CD14-positive monocyte (primary cell): ENCODE measurements around the gene RRBP1. TPM values are rescaled to one million over a fixed set of nuclear protein-coding genes. Genes with fewer than 3 reads are reported as not detected.

ENCODE experiments used
- DNase-seq, 3 donors: peaks; one replicate each; pipeline ENCODE4 v3.0.0-alpha.2; 2011 to 2022
- H2AFZ ChIP-seq: 2 replicates; pipeline ENCODE4 v1.6.0; 2012; ENCODE audit warnings: mild to moderate bottlenecking, low read depth, low read length, inconsistent platforms; ENCODE audit not compliant: insufficient read depth, poor library complexity, severe bottlenecking
- H3K27ac ChIP-seq, 2 donors: 1 replicate in 1 of 2; 2 replicates in 1 of 2; pipeline ENCODE4 v1.5.1; 2012 to 2013; ENCODE audit warnings: low read length in 2 of 2, control low read depth in 1 of 2, inconsistent platforms in 1 of 2, low read depth in 1 of 2, mild to moderate bottlenecking in 1 of 2
- H3K27me3 ChIP-seq, 2 donors: one replicate each; pipeline versions ENCODE4 v1.6.0 to v1.6.1; 2011 to 2013; ENCODE audit warnings: low read length in 2 of 2; ENCODE audit not compliant: control insufficient read depth in 2 of 2, insufficient read depth in 2 of 2
- H3K36me3 ChIP-seq, 2 donors: replicated peaks in 1 of 2; 1 replicate in 1 of 2; 2 replicates in 1 of 2; pipeline versions ENCODE4 v1.5.1 to v1.6.1; 2012 to 2013; ENCODE audit warnings: low read length in 2 of 2, control low read depth in 1 of 2, inconsistent platforms in 1 of 2, mild to moderate bottlenecking in 1 of 2; ENCODE audit not compliant: insufficient read depth in 2 of 2, control insufficient read depth in 1 of 2
- H3K4me1 ChIP-seq, 2 donors: 1 replicate in 1 of 2; 2 replicates in 1 of 2; pipeline versions ENCODE4 v1.5.1 to v1.6.1; 2012 to 2013; ENCODE audit warnings: low read length in 2 of 2, control low read depth in 1 of 2, inconsistent platforms in 1 of 2, mild to moderate bottlenecking in 1 of 2, moderate library complexity in 1 of 2; ENCODE audit not compliant: insufficient read depth in 2 of 2, control insufficient read depth in 1 of 2
- H3K4me2 ChIP-seq: replicated peaks from 2 replicates; pipeline ENCODE3; 2012; ENCODE audit warnings: low read length, moderate library complexity, mild to moderate bottlenecking; ENCODE audit not compliant: poor library complexity, severe bottlenecking; ENCODE audit errors: extremely low read depth
- H3K4me3 ChIP-seq, 3 experiments: fragments of 200-600 bp in 1 of 3; sonication (generic) in 1 of 3; replicated peaks in 1 of 3; 1 replicate in 2 of 3; 2 replicates in 1 of 3; pipeline ENCODE4 v1.5.1; 2011 to 2013; ENCODE audit warnings: low read length in 3 of 3, mild to moderate bottlenecking in 3 of 3, control low read depth in 2 of 3, low read depth in 2 of 3, inconsistent platforms in 1 of 3, moderate library complexity in 1 of 3
- H3K79me2 ChIP-seq: 2 replicates; pipeline ENCODE4 v1.6.0; 2012; ENCODE audit warnings: mild to moderate bottlenecking, control low read depth, inconsistent platforms, low read length, moderate library complexity; ENCODE audit not compliant: insufficient read depth
- H3K9ac ChIP-seq: 2 replicates; pipeline ENCODE4 v1.6.0; 2017; ENCODE audit warnings: low read length, mild to moderate bottlenecking; ENCODE audit not compliant: insufficient read depth, poor library complexity, severe bottlenecking
- H3K9me3 ChIP-seq, 2 donors: replicated peaks in 1 of 2; 1 replicate in 1 of 2; 2 replicates in 1 of 2; pipeline versions ENCODE4 v1.5.1 to v1.6.1; 2012 to 2013; ENCODE audit warnings: low read length in 2 of 2, control low read depth in 1 of 2; ENCODE audit not compliant: control insufficient read depth in 1 of 2, insufficient read depth in 1 of 2
- H4K20me1 ChIP-seq: 2 replicates; pipeline ENCODE4 v1.6.0; 2012; ENCODE audit warnings: mild to moderate bottlenecking, low read length, control low read depth, moderate library complexity; ENCODE audit not compliant: insufficient read depth
- H3K27ac Mint-ChIP-seq, 7 donors: one replicate each; pipeline ENCODE4 v1.8.0; 2020; ENCODE audit warnings: mild to moderate bottlenecking in 7 of 7, mixed read lengths in 7 of 7, moderate library complexity in 6 of 7, inconsistent platforms in 2 of 7
- H3K27me3 Mint-ChIP-seq, 3 donors: one replicate each; pipeline ENCODE4 v1.8.0; 2021 to 2022; ENCODE audit warnings: low read depth in 3 of 3, mild to moderate bottlenecking in 3 of 3, mixed read lengths in 3 of 3, moderate library complexity in 3 of 3, inconsistent platforms in 1 of 3
- H3K36me3 Mint-ChIP-seq, 2 donors: one replicate each; pipeline ENCODE4 v1.8.0; 2020; ENCODE audit warnings: mixed read lengths in 2 of 2, inconsistent platforms in 1 of 2, mild to moderate bottlenecking in 1 of 2
- H3K4me1 Mint-ChIP-seq: one replicate; pipeline ENCODE4 v1.8.0; 2020; ENCODE audit warnings: mild to moderate bottlenecking, mixed read lengths
- H3K4me3 Mint-ChIP-seq, 2 donors: one replicate each; pipeline ENCODE4 v1.8.0; 2020; ENCODE audit warnings: mild to moderate bottlenecking in 2 of 2, mixed read lengths in 2 of 2, moderate library complexity in 1 of 2
- H3K9me3 Mint-ChIP-seq, 7 donors: one replicate each; pipeline ENCODE4 v1.8.0; 2020 to 2022; ENCODE audit warnings: mixed read lengths in 7 of 7, mild to moderate bottlenecking in 6 of 7, moderate library complexity in 6 of 7, inconsistent platforms in 2 of 7
- CTCF ChIP-seq: fragments of 200-600 bp; IDR thresholded peaks from one replicate; pipeline ENCODE4 v1.8.0; 2022; ENCODE audit warnings: antibody characterized with exemption, mild to moderate bottlenecking
- WGBS: methylation state at CpG from one replicate; pipeline ENCODE4 v1.1.5; 2013; ENCODE audit warnings: missing lambda C conversion rate; ENCODE audit not compliant: insufficient coverage; 5-methylcytosine and 5-hydroxymethylcytosine counted together
- intact Hi-C, 2 donors: fragments of 100-400 bp; cut with micrococcal nuclease; formaldehyde crosslinking; loops; one replicate each; pipeline versions ENCODE4 v1.15.0 to v1.15.1; 2023
- polyA plus RNA-seq, 3 donors: library from polyadenylated mRNA; depleted of rRNA in 1 of 3; unstranded in 2 of 3; stranded (reverse) in 1 of 3; fragments of 300-500 nt in 2 of 3; fragments of >200 nt in 1 of 3; fragmentation: Illumina TruSeq in 2 of 3; gene quantifications; 1 replicate in 2 of 3; 2 replicates in 1 of 3; pipeline ENCODE4 v1.2.3, GENCODE V29; 2012 to 2021

The RRBP1 gene
- polyA plus RNA-seq, 3 donors = 4.7 to 22.2 (median 7.5) TPM

DNA sequence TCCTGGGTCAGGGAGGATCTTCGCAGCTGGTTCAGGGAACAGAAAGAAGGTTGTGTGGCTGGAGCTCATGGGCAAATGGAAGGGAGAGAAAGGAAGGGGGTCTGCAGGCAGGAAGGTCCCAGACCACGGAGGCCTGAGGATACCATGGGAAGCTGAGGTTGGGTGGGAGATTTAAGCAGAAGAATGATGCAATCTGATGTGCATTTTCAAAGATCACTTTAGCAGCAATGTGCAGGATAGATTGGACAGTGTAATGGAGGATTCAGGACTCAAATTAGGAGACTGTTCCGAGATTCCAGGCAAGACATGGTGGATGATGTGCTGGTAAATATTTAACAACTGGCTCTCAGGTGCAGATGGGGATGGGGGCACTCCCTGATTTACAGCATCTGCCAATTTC is 5.8 kb upstream of the RRBP1 start:
- H3K4me1 ChIP-seq = peaks cover 4 to 5% of the 10 kb centered on the region in 2 donors
- peaks cover 11% of the 10 kb centered on the region for H3K4me1 Mint-ChIP-seq
- H3K4me2 ChIP-seq = no peak overlapping the region
- no peak for DNase-seq
- H4K20me1 ChIP-seq = no peaks in the 10 kb centered on the region
- intact Hi-C loops = loop anchor here in 1 of 2 donors (10.0 kb wide), 2 partner anchors 123 to 207 kb away; no protein-coding TSS in a partner anchor
- peak overlapping the region in 1 of 7 donors; percentile 2 for H3K27ac Mint-ChIP-seq
- H3K36me3 ChIP-seq = no peaks in the 10 kb centered on the region
- H3K4me3 ChIP-seq = no peak overlapping the region
- H2AFZ ChIP-seq = no peak overlapping the region
- H3K4me3 Mint-ChIP-seq = no peak overlapping the region
- no peak for TF ChIP-seq CTCF
- H3K27me3 ChIP-seq = no peaks in the 10 kb centered on the region
- no peaks in the 10 kb centered on the region for H3K9me3 ChIP-seq
- peaks cover 9 to 21% (median 9%) of the 10 kb centered on the region in 3 donors for H3K27me3 Mint-ChIP-seq
- 79% methylated on average over 3 of the region's 3 CpGs for WGBS
- H3K27ac ChIP-seq = no peak overlapping the region
- no peaks in the 10 kb centered on the region for H3K36me3 Mint-ChIP-seq
- H3K9me3 Mint-ChIP-seq = peaks cover 0 to 10% (median 2%) of the 10 kb centered on the region in 7 donors
- no peak overlapping the region for H3K9ac ChIP-seq
- no peaks in the 10 kb centered on the region for H3K79me2 ChIP-seq

- H3K27me3 Mint-ChIP-seq = peaks cover 7 to 18% (median 9%) of the 10 kb centered on the region in 3 donors
- no peaks in the 10 kb centered on the region for H3K9me3 ChIP-seq
Observed at GRCh38 chr20:17685168-17685567, 3.1 kb upstream of the RRBP1 start.

More at GRCh38 chr20:17685168-17685567, 3.1 kb upstream of the RRBP1 start:
- no peak for DNase-seq
- Histone ChIP-seq H3K9ac (no peak overlapping the region), H3K27ac (no peak overlapping the region), H3K4me2 (no peak overlapping the region), H3K27me3 (no peaks in the 10 kb centered on the region), H2AFZ (no peak overlapping the region), H3K4me1 (peaks cover 10 to 14% of the 10 kb centered on the region in 2 donors), H4K20me1 (peaks cover 1% of the 10 kb centered on the region), H3K36me3 (no peaks in the 10 kb centered on the region), H3K79me2 (peaks cover 8% of the 10 kb centered on the region), H3K4me3 (no peak overlapping the region)
- WGBS = no CpG with 5 or more reads among the region's 1 CpG
- TF ChIP-seq CTCF = no peak
- peak overlapping the region in 1 of 7 donors; percentile 10 for H3K27ac Mint-ChIP-seq
- no peaks in the 10 kb centered on the region for H3K36me3 Mint-ChIP-seq
- peaks cover 0 to 10% (median 2%) of the 10 kb centered on the region in 7 donors for H3K9me3 Mint-ChIP-seq
- H3K4me3 Mint-ChIP-seq = no peak overlapping the region
- peaks cover 19% of the 10 kb centered on the region for H3K4me1 Mint-ChIP-seq
- intact Hi-C loops = loop anchor here in 1 of 2 donors (10.0 kb wide), 2 partner anchors 120 to 210 kb away; no protein-coding TSS in a partner anchor
